GM12891 (cell line): ENCODE measurements around the gene PKP2.

ENCODE experiments used
- DNase-seq: peaks from one replicate; pipeline ENCODE4 v3.0.0; 2011; ENCODE audit warnings: low spot score; ENCODE audit not compliant: insufficient read length
- FAIRE-seq: peaks from 2 replicates; lab custom pipeline; 2011; peaks lifted over from hg19 to GRCh38; lab: Jason Lieb, UNC
- PAX5 ChIP-seq: IDR thresholded peaks from 2 replicates; pipeline ENCODE4 v1.6.1; 2011; ENCODE audit warnings: low read length, moderate library complexity, mild to moderate bottlenecking; ENCODE audit not compliant: insufficient read depth, severe bottlenecking
- POLR2A ChIP-seq: IDR thresholded peaks from 2 replicates; pipeline ENCODE4 v1.6.1; 2011; ENCODE audit warnings: low read depth, low read length, control low read depth
- POLR2AphosphoS5 ChIP-seq: IDR thresholded peaks from 2 replicates; pipeline ENCODE4 v1.6.1; 2011; ENCODE audit warnings: low read depth, low read length, control low read depth
- POU2F2 ChIP-seq: IDR thresholded peaks from 2 replicates; pipeline ENCODE4 v1.6.1; 2011; ENCODE audit warnings: low read depth, mild to moderate bottlenecking, control low read depth, low read length, moderate library complexity
- SPI1 ChIP-seq: IDR thresholded peaks from 2 replicates; pipeline ENCODE4 v1.6.1; 2011; ENCODE audit warnings: low read depth, low read length, control low read depth
- TAF1 ChIP-seq: IDR thresholded peaks from 2 replicates; pipeline ENCODE4 v1.6.1; 2011; ENCODE audit warnings: low read depth, low read length, control low read depth

PKP2 gene

DNA sequence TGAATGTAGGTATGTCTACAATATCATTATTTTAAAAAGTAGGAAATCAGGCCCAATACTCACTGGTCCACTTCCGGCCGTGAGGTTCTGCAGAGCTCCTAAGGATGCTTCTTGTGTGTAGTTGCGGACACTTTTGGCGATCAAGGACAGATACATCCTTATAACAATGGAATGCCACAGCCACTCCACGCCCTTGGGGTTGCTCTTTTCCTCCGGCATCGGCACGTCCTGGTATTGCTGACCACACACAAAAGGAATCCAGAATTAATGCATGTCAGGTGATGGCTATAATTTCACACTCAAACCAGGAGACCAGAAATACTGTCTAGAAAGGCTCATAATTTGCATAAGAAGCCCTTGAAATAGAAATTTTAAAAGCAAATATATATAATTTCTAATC lies 75.3 kb downstream of the PKP2 start:
- DNase-seq (no peak), FAIRE-seq (no peak)
- TF ChIP-seq PAX5 = no peak
- no peak for TF ChIP-seq POLR2A
- no peak for TF ChIP-seq SPI1
- TF ChIP-seq POU2F2 = no peak
- no peak for TF ChIP-seq POLR2AphosphoS5
- no peak for TF ChIP-seq TAF1

DNA sequence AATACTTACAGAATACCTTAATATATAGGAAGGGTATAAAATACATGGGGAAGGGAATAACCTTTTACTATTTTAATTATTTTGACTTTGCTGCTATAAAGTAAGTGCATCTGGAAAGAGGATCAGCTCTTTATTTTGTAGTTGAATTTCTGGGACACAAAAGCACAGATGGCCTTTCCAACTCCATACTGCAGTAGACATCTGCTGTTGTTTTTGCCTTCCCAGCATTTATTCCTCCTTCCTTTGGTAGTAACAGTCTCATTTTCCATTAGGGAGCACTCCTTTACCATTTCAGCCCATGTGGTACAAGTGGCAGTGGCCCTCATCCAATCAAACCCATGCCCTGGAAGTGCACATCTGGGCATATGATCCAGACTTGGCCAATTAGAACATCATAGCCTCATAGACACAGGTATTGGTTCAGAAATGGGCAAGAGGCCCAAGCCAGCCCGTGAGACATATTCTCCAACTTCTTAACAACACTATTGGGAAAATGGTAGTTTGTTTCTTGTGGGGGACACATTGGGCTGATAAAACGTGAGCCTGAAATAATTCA lies 76.1 kb downstream of the PKP2 start:
- DNase-seq (no peak), FAIRE-seq (no peak)
- TF ChIP-seq PAX5 (no peak), POLR2A (no peak), POU2F2 (no peak), POLR2AphosphoS5 (no peak), TAF1 (no peak), SPI1 (no peak)

DNA sequence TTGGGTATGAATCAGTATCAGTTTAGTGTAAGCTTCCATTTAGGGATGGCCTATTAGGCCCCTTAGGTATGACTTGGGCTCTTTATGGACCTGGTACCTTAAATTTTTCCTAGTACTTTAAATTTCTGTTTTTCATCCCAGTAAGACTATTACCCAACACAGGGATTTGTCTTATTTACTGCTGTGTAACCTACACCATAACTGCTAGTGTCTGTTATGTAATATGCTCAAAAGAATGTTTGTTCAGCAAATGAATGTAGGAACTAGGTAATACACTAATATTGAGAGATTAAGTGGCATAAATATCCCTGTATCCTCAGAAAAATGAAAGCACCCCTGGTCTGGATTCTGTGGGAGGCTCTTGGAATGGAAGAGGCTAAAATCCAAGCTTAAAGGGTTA lies 77.2 kb downstream of the PKP2 start:
- DNase-seq (no peak), FAIRE-seq (no peak)
- no peak for TF ChIP-seq POLR2AphosphoS5
- no peak for TF ChIP-seq PAX5
- no peak for TF ChIP-seq SPI1
- TF ChIP-seq POU2F2 = no peak
- no peak for TF ChIP-seq TAF1
- TF ChIP-seq POLR2A = no peak

DNA sequence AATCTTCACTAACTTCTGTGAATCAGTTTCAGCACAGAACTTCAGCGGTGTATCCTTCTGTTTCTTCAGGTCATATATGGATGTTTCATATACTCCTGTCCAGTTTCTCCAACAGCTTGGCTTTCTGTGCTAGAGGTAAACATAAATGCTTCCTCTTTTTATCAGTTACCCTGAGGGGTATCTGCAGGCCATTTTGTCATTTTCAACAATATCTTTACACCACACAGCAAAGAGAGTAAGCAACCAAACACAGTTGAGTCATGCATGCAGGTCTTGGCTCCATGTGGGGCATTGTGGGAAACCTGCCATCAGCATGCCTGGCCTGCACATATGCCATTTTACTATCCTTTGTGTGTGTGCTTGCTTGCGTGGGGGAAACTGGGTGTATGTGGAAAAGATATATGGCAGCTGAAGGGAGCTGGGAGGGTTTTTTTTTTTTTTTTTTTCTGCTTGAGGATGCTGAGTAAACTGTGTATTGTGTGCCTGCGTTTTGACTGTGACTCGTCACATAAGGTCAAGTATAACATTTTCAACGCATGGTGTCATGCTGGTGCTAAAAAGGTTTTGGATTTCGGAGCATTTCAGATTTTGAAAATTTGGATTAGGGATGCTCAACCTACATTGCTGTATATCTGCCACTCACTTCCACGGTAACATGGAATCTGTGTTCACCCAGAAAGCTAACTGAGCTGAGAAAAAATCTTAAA lies 84.7 kb downstream of the PKP2 start:
- DNase-seq (no peak), FAIRE-seq (no peak)
- TF ChIP-seq TAF1 (no peak), PAX5 (no peak), POLR2AphosphoS5 (no peak), POLR2A (no peak), SPI1 (no peak), POU2F2 (no peak)

DNA sequence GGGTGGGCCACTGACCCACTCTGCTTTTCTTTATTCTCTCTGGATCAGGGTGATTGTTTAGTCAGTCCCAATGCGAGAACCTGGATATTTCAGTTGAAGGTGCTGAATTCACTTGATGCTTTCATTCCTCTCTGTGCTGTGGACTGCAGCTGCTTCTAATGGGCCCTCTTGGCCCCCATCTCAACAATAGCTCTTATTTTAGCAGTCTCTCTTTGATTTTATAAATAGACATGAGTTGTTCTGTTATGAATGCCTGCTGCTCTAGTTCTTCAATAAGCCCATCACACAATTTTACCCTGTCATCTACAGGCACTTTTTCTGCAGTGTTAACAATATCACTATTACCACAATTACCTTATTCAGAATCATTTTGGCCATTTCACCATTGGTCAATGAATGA lies 86.7 kb downstream of the PKP2 start:
- TF ChIP-seq PAX5 (no peak), POU2F2 (no peak), POLR2AphosphoS5 (no peak), SPI1 (no peak), POLR2A (no peak), TAF1 (no peak)
- no peak for FAIRE-seq
- DNase-seq = no peak

DNA sequence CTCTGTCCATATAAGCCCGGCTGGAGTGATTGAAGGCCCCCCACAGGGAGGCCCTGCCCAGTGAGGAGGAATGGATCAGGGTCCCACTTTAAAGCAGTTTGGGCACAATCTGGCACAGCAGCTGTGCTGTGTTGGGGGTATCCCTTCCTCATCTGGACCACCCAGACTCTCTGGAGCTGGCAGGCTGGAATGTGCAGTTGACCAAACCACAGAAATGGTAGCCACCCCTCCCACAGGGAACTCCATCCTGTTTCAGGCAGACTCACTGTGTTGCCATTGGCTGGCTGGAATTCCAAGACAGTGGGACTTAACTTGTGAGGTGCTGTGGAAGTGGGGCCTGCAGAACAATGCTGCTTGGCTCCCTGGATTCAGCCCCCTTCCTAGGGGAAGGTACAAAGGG lies 87.4 kb downstream of the PKP2 start:
- no peak for TF ChIP-seq POU2F2
- TF ChIP-seq POLR2AphosphoS5 = no peak
- no peak for TF ChIP-seq POLR2A
- no peak for TF ChIP-seq PAX5
- no peak for TF ChIP-seq SPI1
- TF ChIP-seq TAF1 = no peak
- DNase-seq = no peak
- FAIRE-seq = no peak

DNA sequence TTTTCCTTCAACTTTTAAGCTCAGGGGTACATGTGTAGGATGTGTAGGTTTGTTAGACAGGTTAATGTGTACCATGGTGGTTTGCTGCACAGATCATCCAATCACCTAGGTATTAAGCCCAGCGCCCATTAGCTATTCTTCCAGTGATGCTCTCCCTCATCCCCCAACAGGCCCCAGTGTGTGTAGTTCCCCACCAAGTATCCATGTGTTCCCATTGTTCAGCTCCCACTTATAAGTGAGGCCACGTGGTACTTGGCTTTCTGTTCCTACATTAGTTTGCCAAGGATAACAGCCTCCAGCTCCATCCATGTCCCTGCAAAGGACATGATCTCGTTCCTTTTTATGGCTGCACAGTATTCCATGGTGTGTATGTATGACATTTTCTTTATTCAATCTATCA lies 92.3 kb downstream of the PKP2 start:
- no peak for FAIRE-seq
- TF ChIP-seq POU2F2 (no peak), SPI1 (no peak), POLR2AphosphoS5 (no peak), POLR2A (no peak), TAF1 (no peak), PAX5 (no peak)

DNA sequence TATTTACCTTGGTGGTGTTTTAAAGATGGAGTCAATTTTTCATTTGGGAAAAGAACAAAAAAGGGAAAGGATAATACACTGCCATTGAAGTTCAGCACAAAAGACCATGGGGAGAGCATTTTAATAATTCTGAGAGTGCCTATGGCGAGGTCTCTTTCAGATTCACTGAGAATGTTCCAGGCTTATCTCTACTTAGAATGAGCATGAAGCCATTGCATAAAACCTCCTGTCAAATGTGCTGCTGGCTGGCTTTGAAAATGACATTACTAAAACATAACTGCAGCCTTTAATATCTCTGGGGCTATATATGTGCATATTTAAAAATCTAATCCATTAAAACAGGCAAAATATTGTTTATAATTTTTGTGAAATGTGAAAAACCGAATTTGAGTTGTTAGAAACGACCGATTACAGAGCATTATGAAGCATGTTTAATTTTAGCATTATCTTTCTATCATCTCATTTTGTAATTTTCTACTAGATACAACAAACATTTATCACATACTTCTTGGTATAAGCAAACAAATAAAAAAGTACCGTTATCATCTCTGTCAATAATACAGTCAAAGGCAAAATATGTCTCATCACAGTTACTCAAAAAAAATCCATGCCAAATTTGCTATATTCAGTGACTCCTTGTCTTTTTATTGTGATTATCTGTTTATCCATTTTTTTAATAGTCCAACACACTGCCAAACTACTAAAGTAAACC lies 95.2 kb downstream of the PKP2 start:
- TF ChIP-seq SPI1 (no peak), POLR2A (no peak), POLR2AphosphoS5 (no peak), POU2F2 (no peak), TAF1 (no peak), PAX5 (no peak)
- FAIRE-seq = no peak
- DNase-seq = no peak

More for the DNA sequence above, 92.3 kb downstream of the PKP2 start:
- no peak for DNase-seq

DNA sequence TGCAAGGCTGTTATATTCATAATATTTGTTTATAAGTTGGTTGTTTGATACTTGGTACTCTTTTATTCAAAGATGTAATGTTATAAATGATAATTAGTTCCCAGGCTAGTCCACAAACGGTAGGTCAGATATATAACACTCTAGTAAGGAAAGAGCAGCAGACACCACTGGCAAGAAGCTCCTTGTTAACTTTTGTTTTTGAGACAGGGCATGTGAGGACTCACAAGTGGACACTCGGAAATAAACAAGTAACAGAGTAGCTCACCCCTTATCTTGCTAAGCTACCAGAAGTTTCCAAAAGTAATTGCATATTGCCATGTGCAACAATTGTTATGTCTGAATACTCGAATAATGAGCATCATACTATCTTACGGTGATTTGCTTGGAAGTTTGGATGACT lies 102.3 kb downstream of the PKP2 start:
- no peak for DNase-seq
- TF ChIP-seq TAF1 (no peak), POU2F2 (no peak), POLR2A (no peak), POLR2AphosphoS5 (no peak), PAX5 (no peak), SPI1 (no peak)

More for the DNA sequence above, 102.3 kb downstream of the PKP2 start:
- no peak for FAIRE-seq
